C4-2B (cell line): ENCODE results near the gene GPR107.
"Not testable (repeated sequence)": the region's sequence is repeated elsewhere in the genome, so short reads cannot be mapped to it uniquely, and the experiment has no call there.

Source experiments
- ZFX ChIP-seq: fragments of 450-650 bp; IDR thresholded peaks from 2 replicates; pipeline ENCODE4 v1.6.1; 2017
- TF ChIP-seq, protein P1 (sequence below): fragments of 450-650 bp; conservative IDR thresholded peaks from 2 replicates; pipeline ENCODE4 v1.5.1; 2017; ENCODE audit warnings: mild to moderate bottlenecking

GRCh38 chr9:130021842-130022241, 31.9 kb upstream of the GPR107 start:
- TF ChIP-seq, protein P1, sequence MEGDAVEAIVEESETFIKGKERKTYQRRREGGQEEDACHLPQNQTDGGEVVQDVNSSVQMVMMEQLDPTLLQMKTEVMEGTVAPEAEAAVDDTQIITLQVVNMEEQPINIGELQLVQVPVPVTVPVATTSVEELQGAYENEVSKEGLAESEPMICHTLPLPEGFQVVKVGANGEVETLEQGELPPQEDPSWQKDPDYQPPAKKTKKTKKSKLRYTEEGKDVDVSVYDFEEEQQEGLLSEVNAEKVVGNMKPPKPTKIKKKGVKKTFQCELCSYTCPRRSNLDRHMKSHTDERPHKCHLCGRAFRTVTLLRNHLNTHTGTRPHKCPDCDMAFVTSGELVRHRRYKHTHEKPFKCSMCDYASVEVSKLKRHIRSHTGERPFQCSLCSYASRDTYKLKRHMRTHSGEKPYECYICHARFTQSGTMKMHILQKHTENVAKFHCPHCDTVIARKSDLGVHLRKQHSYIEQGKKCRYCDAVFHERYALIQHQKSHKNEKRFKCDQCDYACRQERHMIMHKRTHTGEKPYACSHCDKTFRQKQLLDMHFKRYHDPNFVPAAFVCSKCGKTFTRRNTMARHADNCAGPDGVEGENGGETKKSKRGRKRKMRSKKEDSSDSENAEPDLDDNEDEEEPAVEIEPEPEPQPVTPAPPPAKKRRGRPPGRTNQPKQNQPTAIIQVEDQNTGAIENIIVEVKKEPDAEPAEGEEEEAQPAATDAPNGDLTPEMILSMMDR, result not testable (repeated sequence)
- not testable (repeated sequence) for TF ChIP-seq ZFX
